ENCODE results near the gene LAG3.

Gene LAG3

DNA sequence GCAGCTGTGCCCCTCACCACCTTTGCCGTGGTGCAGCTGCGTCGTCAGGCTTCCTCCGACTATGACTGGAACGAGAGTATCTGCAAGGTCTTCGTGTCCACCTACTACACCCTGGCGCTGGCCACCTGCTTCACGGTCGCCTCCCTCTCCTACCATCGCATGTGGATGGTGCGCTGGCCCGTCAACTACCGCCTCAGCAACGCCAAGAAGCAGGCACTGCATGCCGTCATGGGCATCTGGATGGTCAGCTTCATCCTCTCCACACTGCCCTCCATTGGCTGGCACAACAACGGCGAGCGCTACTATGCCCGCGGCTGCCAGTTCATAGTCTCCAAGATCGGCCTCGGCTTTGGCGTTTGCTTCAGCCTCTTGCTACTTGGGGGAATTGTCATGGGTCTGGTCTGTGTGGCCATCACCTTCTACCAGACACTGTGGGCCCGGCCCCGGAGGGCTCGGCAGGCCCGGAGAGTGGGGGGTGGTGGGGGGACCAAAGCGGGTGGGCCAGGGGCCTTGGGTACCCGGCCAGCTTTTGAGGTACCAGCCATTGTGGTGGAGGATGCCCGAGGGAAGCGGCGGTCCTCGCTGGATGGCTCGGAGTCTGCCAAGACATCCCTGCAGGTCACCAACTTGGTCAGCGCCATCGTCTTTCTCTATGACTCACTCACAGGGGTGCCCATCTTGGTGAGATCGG, 51.9 kb downstream of the LAG3 start:
- DNase-seq (ENCODE audit: low read depth), result no peak
- TF ChIP-seq, protein P1, sequence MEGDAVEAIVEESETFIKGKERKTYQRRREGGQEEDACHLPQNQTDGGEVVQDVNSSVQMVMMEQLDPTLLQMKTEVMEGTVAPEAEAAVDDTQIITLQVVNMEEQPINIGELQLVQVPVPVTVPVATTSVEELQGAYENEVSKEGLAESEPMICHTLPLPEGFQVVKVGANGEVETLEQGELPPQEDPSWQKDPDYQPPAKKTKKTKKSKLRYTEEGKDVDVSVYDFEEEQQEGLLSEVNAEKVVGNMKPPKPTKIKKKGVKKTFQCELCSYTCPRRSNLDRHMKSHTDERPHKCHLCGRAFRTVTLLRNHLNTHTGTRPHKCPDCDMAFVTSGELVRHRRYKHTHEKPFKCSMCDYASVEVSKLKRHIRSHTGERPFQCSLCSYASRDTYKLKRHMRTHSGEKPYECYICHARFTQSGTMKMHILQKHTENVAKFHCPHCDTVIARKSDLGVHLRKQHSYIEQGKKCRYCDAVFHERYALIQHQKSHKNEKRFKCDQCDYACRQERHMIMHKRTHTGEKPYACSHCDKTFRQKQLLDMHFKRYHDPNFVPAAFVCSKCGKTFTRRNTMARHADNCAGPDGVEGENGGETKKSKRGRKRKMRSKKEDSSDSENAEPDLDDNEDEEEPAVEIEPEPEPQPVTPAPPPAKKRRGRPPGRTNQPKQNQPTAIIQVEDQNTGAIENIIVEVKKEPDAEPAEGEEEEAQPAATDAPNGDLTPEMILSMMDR (conservative IDR thresholded peaks at IDR 0.05; ENCODE audit: low read length), result no peak
- no peak overlapping the region for H3K4me3 ChIP-seq (ENCODE audit: low read length)

DNA sequence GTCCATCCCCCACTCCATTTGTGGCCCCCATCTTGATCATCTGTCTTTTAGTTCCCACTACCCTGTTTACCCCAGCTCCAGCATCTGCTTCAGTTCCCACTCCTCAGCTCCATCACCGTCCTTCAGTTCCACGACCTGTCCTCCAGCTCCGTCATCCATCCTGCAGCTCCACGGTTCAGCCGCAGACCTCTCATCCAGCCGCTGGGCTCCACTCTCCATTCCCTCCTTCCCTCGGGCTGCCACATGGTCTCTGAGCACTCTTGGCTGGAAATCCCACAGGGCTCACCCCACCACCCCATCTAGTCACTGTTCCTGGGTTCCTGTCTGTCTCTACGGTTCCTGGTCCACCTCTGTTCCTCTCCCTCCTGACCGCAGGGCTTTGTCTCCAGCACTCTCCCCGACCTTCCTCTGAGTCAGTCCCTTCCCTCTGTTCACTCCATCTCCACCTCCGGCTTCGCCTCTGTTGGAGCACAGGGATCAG, 52.6 kb downstream of the LAG3 start:
- H3K4me3 ChIP-seq (ENCODE audit: low read length), result peak overlapping the region; percentile 52
- peak; percentile 29 for DNase-seq (ENCODE audit: low read depth)
- TF ChIP-seq, protein P1 (conservative IDR thresholded peaks at IDR 0.05; ENCODE audit: low read length), result no peak

DNA sequence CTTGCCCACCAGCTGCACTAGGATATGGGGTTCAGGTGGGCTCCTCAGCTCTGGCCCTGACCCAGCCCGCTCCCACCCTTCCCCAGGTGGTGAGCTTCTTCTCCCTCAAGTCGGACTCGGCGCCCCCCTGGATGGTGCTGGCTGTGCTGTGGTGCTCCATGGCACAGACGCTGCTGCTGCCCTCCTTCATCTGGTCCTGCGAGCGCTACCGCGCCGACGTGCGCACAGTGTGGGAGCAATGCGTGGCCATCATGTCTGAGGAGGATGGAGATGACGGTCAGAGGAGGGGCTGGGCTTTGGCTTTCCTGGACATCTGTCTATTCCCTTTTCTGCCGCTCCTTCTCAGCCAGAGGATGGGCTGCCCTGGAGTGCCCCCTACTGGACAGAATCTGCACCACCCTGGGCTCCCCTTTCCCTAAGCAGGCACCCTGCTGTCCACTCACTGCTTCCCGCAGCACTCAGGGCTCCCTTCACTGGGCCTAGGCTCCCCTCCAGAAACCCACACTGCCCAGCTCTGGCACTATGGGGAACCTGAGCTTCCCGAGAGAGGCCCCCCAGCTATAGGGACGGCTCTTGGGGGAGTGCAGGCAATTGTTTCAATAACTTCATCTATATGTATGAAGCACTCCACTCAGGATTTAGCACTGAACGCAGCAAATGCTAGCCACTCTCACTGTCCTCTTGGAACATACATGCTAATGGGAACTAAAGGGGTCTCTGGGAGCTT, 53.2 kb downstream of the LAG3 start:
- TF ChIP-seq, protein P1 (conservative IDR thresholded peaks at IDR 0.05; ENCODE audit: low read length), result peak; percentile 89

DNA sequence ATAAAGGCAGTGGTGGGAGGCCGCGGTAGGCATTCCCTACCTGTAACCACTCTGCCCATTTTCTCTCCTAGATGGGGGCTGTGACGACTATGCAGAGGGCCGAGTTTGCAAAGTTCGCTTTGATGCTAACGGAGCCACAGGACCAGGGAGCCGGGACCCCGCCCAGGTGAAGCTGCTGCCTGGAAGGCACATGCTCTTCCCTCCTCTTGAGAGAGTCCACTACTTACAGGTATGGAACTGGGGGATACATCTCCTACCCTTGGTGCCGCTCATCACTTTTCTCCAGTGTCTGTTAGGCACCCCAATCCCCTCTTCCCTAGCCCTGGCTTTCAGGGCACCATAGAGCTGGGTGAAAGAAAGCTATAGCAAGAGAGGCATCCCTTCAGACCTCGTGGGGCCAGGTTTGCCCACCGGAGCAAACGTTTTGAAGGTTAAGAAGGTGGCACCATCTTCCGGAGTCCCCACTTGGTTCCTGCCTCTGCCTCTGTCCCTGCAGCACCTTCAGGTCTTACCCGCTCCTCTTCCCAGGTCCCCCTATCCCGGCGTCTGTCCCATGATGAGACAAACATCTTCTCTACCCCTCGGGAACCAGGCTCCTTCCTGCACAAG, 53.9 kb downstream of the LAG3 start:
- DNase-seq (ENCODE audit: low read depth), result no peak
- TF ChIP-seq, protein P1 (conservative IDR thresholded peaks at IDR 0.05; ENCODE audit: low read length), result no peak
- no peak overlapping the region for H3K4me3 ChIP-seq (ENCODE audit: low read length)

More for the DNA sequence above, 53.2 kb downstream of the LAG3 start:
- H3K4me3 ChIP-seq (ENCODE audit: low read length), result peak overlapping the region; percentile 52
- peak; percentile 80 for DNase-seq (ENCODE audit: low read depth)

DNA sequence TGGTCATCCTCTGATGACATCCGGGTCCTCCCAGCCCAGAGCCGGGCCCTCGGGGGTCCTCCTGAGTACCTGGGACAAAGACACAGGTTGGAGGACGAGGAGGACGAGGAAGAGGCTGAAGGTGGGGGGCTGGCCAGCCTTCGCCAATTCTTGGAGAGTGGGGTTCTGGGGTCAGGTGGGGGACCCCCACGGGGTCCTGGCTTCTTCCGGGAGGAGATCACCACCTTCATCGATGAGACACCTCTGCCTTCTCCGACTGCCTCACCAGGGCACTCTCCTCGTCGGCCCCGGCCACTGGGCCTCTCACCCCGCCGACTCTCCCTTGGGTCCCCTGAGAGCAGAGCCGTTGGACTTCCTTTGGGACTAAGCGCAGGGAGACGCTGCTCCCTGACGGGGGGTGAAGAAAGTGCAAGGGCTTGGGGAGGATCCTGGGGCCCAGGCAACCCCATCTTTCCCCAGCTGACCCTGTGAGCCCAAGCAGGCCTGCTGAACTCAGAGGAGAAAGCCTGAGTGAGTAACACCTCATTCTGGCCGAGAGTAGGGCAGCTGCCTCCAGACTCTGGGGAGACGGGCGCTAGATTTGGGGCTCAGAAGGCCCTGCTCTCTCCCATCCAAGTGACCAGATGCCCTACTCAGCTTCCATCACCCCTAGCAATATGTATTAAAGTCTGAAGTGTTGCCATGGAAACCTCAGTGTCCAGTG, 54.6 kb downstream of the LAG3 start:
- no peak overlapping the region for H3K4me3 ChIP-seq (ENCODE audit: low read length)
- TF ChIP-seq, protein P1 (conservative IDR thresholded peaks at IDR 0.05; ENCODE audit: low read length), result no peak
- DNase-seq (ENCODE audit: low read depth), result no peak

DNA sequence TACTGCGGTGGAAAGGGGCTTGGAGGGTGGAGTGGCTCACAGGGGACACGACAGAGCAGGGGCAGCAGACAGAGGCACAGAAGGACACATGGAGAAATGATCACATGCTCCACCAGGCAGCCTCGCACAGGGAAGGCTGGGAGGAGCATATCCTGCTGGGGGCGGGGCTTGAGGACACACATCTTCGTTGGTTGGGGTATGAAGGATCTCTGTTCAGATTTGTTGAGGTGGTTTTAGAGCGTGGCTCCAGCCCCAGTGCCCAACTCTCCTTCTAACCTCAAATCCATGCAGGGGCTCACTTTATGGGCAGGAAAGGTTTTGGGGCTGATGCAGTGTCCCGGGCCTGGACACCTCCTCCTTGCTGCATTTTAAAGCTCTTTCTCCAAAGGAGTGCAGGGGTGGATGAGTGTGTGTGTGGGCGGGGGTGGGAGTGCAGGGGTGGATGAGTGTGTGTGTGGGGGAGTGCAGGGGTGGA, 55.2 kb downstream of the LAG3 start:
- TF ChIP-seq, protein P1 (conservative IDR thresholded peaks at IDR 0.05; ENCODE audit: low read length), result no peak
- peak overlapping the region; percentile 21; the same call in 1 of the 2 replicates for H3K4me3 ChIP-seq (ENCODE audit: low read length)
- peak; percentile 71 for DNase-seq (ENCODE audit: low read depth)
